BE2C (cell line): ENCODE results near the gene SOHLH1.

Experiments used
- DNase-seq: peaks from one replicate; pipeline ENCODE4 v3.0.0-alpha.2; 2020
- H3K27me3 ChIP-seq: fragments of 250-450 bp; sonication (Bioruptor Pico); 2 replicates; pipeline ENCODE4 v1.5.1; 2020; ENCODE audit warnings: mild to moderate bottlenecking
- H3K36me3 ChIP-seq: fragments of 250-450 bp; sonication (Bioruptor Pico); 2 replicates; pipeline ENCODE4 v1.5.1; 2020; ENCODE audit warnings: mild to moderate bottlenecking
- H3K4me1 ChIP-seq: fragments of 250-450 bp; sonication (Bioruptor Pico); 2 replicates; pipeline ENCODE4 v1.5.1; 2020
- H3K4me3 ChIP-seq: 2 replicates; pipeline ENCODE4 v1.5.1; 2011; ENCODE audit warnings: low read depth, low read length
- H3K9me3 ChIP-seq: fragments of 250-450 bp; sonication (Bioruptor Pico); 2 replicates; pipeline ENCODE4 v1.5.1; 2020
- TF ChIP-seq, protein P1 (sequence below): IDR thresholded peaks from 2 replicates; pipeline ENCODE4 v1.5.1; 2012; ENCODE audit warnings: mild to moderate bottlenecking, low read depth, low read length

The SOHLH1 gene

DNA sequence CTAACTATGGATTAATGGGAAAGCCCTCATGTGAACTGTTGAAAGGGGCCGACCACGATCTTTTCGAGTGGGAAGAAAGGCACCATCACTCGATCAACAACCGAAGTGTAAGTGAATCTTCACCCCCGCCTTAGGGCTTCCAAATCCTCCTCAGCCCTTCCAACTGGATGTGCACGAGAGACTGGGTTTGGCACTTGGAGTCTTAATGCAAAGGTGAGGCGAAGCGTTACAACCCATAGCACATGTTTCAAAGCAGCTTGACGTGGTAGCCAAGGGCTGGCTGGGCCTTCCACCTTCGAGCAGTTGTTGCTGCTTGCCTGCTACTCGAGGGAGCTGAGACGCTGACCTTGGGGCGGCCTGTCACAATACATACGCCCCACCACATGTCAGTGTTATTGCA, 41.9 kb downstream of the SOHLH1 start:
- no peak for DNase-seq
- TF ChIP-seq, protein P1, sequence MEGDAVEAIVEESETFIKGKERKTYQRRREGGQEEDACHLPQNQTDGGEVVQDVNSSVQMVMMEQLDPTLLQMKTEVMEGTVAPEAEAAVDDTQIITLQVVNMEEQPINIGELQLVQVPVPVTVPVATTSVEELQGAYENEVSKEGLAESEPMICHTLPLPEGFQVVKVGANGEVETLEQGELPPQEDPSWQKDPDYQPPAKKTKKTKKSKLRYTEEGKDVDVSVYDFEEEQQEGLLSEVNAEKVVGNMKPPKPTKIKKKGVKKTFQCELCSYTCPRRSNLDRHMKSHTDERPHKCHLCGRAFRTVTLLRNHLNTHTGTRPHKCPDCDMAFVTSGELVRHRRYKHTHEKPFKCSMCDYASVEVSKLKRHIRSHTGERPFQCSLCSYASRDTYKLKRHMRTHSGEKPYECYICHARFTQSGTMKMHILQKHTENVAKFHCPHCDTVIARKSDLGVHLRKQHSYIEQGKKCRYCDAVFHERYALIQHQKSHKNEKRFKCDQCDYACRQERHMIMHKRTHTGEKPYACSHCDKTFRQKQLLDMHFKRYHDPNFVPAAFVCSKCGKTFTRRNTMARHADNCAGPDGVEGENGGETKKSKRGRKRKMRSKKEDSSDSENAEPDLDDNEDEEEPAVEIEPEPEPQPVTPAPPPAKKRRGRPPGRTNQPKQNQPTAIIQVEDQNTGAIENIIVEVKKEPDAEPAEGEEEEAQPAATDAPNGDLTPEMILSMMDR, result no peak
- Histone ChIP-seq H3K9me3 (no peaks in the 10 kb centered on the region), H3K36me3 (no peaks in the 10 kb centered on the region), H3K4me3 (no peak overlapping the region), H3K4me1 (peaks cover 7% of the 10 kb centered on the region), H3K27me3 (no peaks in the 10 kb centered on the region)

DNA sequence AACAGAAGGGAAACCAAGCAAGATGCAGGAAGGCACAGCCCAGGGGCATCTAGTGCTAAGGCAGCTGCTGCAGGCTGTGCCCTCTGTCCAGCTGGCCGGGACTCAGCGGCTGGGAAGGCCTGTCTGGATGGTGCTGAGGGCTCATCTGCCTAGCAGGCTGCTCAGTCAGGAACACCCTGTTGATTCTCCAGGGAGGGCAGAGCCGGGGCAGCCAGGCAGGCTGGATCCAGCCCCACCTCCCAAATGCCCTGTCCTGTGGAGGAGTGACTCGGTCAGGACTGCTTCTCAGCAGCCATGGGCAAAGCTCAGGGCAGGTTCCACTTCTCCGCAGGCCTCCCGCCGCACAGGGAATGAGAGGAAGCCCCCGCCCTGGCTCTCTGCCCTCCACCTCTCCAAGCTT, 44.0 kb downstream of the SOHLH1 start:
- H3K27me3 ChIP-seq, result no peaks in the 10 kb centered on the region
- no peaks in the 10 kb centered on the region for H3K4me1 ChIP-seq
- no peak overlapping the region for H3K4me3 ChIP-seq
- no peak for DNase-seq
- TF ChIP-seq, protein P1, result no peak
- 0 out of 2 replicates have a peak, but pooled peaks cover 2% of the 10 kb centered on the region for H3K9me3 ChIP-seq
- no peaks in the 10 kb centered on the region for H3K36me3 ChIP-seq

DNA sequence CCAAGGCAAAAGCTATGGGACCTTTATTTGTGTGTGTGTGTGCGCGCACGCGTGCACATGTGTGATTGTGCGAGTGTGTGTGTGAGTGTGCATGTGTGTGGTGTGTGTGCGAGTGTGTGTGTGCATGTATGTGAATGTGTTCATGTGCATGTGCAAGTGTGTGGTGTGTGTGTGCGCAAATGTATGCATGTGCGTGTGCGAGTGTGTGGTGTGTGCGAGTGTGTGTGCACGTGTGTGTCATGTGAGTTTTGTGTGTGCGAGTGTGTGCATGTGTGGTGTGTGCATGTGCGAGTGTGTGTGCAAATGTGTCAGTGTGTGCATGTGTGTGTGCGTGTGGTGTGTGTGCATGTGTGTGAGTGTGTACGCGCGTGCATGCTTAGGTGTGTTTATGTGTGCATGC, 48.9 kb downstream of the SOHLH1 start:
- DNase-seq, result no peak
- Histone ChIP-seq H3K4me1 (no peaks in the 10 kb centered on the region), H3K27me3 (no peaks in the 10 kb centered on the region), H3K9me3 (peaks cover 3% of the 10 kb centered on the region; the same call in 1 of the 2 replicates), H3K36me3 (no peaks in the 10 kb centered on the region), H3K4me3 (no peak overlapping the region)
- TF ChIP-seq, protein P1, result no peak

DNA sequence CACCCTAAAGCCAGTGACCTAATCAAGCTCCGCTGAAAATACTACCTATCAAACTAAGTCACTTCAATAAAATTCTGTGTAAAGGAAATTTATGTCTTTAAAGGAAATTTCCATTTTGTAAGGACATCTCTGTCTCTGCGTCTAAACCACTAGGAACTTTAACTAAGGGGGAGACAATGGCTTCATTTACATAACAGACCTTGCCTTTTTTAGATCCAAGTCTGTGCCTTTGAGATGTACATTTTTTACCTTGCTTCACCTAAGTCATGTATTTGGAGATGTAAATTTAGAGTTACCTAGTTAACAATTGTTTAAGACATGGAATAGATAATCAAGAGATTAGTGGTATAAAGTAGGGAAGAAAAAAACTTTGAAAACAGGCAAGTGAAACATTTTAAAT, 49.8 kb downstream of the SOHLH1 start:
- H3K27me3 ChIP-seq, result no peaks in the 10 kb centered on the region
- no peak overlapping the region for H3K4me3 ChIP-seq
- H3K9me3 ChIP-seq, result peaks cover 3% of the 10 kb centered on the region; the same call in 1 of the 2 replicates
- no peak for DNase-seq
- TF ChIP-seq, protein P1, result no peak
- no peaks in the 10 kb centered on the region for H3K36me3 ChIP-seq
- H3K4me1 ChIP-seq, result no peaks in the 10 kb centered on the region

DNA sequence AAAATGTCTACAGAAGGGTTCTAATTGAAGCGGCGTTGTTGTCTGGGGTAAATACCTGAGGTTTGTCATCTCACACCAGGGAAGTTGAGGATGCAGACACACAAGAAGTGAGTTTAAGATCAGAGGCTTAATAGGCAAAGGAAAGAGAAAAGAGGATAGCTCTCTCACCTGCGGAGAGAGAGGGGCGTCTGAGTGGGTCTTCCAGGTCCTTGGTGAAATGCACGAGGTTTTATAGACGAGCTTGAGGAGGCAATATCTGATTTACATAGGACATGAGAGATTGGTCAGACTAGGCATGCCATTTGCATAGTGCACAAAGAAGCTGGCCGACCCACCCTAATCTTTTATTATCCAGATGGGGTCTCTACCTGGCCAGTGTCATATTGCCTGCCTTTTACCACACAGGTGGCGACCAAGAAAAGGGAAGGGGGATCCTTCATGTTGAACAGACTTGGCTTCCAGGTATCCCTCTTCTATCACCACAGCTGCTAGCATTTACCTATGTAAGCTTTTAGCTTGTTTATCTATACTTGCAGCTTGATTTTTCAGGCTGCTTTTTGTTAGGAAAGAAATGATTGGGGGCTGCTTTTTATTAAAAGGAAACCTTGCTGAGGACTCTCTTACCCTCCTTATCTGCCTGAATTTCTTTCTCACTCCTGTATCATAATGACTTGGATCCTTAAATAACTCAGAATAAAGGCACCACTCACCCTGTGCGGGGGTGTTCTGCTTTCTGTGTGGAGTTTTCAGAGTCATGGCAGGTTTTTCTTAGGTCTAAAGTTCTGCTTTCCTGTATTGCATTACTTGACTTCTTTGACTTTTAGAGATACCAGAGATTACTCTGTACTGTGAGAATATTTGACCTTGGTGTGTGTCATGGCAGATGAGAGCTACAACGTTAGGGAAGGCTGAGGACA, 50.5 kb downstream of the SOHLH1 start:
- no peak for DNase-seq
- H3K4me1 ChIP-seq, result no peaks in the 10 kb centered on the region
- TF ChIP-seq, protein P1, result no peak
- no peaks in the 10 kb centered on the region for H3K36me3 ChIP-seq
- H3K9me3 ChIP-seq, result peaks cover 3% of the 10 kb centered on the region; the same call in 1 of the 2 replicates
- no peak overlapping the region for H3K4me3 ChIP-seq
- H3K27me3 ChIP-seq, result no peaks in the 10 kb centered on the region

DNA sequence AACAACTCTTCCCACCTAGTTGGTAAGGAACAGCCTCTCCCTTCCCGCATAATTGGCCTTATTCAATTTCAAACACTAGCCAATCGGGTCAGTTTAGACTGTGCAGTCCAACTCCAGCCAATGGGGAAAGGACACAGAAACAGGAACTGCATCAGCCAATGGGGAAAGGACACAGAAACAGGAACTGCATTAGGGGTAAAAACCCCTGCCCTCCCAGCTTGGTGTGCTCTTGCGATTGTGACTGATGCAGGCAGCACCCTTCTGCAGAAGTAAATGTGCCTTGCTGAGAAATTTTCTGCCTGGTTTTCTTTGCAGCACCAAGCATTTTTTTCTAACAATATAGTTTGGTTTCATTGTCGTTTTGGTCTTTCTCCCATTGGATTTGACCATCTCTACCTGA, 51.4 kb downstream of the SOHLH1 start:
- TF ChIP-seq, protein P1, result no peak
- peaks cover 3% of the 10 kb centered on the region; the same call in 1 of the 2 replicates for H3K9me3 ChIP-seq

More for the DNA sequence above, 51.4 kb downstream of the SOHLH1 start:
- Histone ChIP-seq H3K27me3 (no peaks in the 10 kb centered on the region), H3K36me3 (no peaks in the 10 kb centered on the region), H3K4me1 (no peaks in the 10 kb centered on the region), H3K4me3 (no peak overlapping the region)
- DNase-seq, result no peak
